Mesothelial cell of epicardium (in vitro differentiated cells): ENCODE results near the gene DIAPH3. TPM values are rescaled to one million over a fixed set of nuclear protein-coding genes. Genes with fewer than 3 reads are reported as not detected.
A peak's percentile ranks its signal among the peaks of the same experiment; 100 is the strongest.

ENCODE experiments used
- DNase-seq, 2 experiments: peaks; one replicate each; pipeline ENCODE4 v3.0.0; 2021; ENCODE audit warnings: low spot score in 2 of 2; ENCODE audit not compliant: unreplicated experiment in 2 of 2
- H3K27ac Mint-ChIP-seq: 2 replicates; pipeline ENCODE4 v1.8.0; 2021; ENCODE audit warnings: mixed read lengths
- H3K27me3 Mint-ChIP-seq: 2 replicates; pipeline ENCODE4 v1.8.0; 2021; ENCODE audit warnings: low read depth, mixed read lengths
- H3K36me3 Mint-ChIP-seq: 2 replicates; pipeline ENCODE4 v1.8.0; 2021; ENCODE audit warnings: mixed read lengths
- H3K4me1 Mint-ChIP-seq: 2 replicates; pipeline ENCODE4 v1.8.0; 2021; ENCODE audit warnings: mixed read lengths
- H3K4me3 Mint-ChIP-seq: 2 replicates; pipeline ENCODE4 v1.8.0; 2021; ENCODE audit warnings: mild to moderate bottlenecking, moderate library complexity, mixed read lengths
- H3K9me3 Mint-ChIP-seq: 2 replicates; pipeline ENCODE4 v1.8.0; 2021; ENCODE audit warnings: mixed read lengths
- CTCF ChIP-seq: fragments of 200-600 bp; sonication (generic); IDR thresholded peaks from one replicate; pipeline ENCODE4 v1.5.0; 2021; ENCODE audit warnings: antibody characterized with exemption; ENCODE audit not compliant: unreplicated experiment
- total RNA-seq: library from RNA; stranded (reverse); gene quantifications from 3 replicates; pipeline ENCODE4 v1.2.1, GENCODE V29; 2021

The DIAPH3 gene
- total RNA-seq, 1 donor from 2014 or later, result 16.8 TPM

- no peak for TF ChIP-seq CTCF
- H3K4me3 Mint-ChIP-seq, result no peak overlapping the region
Measured at GRCh38 chr13:60138674-60139073, 25.1 kb downstream of the DIAPH3 start.

GRCh38 chr13:60137911-60138560 is 25.7 kb downstream of the DIAPH3 start:
- Mint-ChIP-seq H3K27ac (peak overlapping the region; percentile 82), H3K9me3 (peaks cover 5% of the 10 kb centered on the region), H3K4me3 (no peak overlapping the region), H3K36me3 (no peaks in the 10 kb centered on the region), H3K27me3 (no peaks in the 10 kb centered on the region), H3K4me1 (peaks cover 20% of the 10 kb centered on the region)
- no peak for TF ChIP-seq CTCF
- DNase-seq, result no peak

More at GRCh38 chr13:60138674-60139073, 25.1 kb downstream of the DIAPH3 start:
- H3K27me3 Mint-ChIP-seq, result no peaks in the 10 kb centered on the region
- peak overlapping the region; percentile 82 for H3K27ac Mint-ChIP-seq
- no peak for DNase-seq
- peaks cover 5% of the 10 kb centered on the region for H3K9me3 Mint-ChIP-seq
- no peaks in the 10 kb centered on the region for H3K36me3 Mint-ChIP-seq
- H3K4me1 Mint-ChIP-seq, result peaks cover 20% of the 10 kb centered on the region

GRCh38 chr13:60135344-60135743 is 28.4 kb downstream of the DIAPH3 start:
- Mint-ChIP-seq H3K36me3 (no peaks in the 10 kb centered on the region), H3K9me3 (peaks cover 5% of the 10 kb centered on the region), H3K4me3 (no peak overlapping the region)

GRCh38 chr13:60134376-60134775 is 29.4 kb downstream of the DIAPH3 start:
- Mint-ChIP-seq H3K4me3 (no peak overlapping the region), H3K4me1 (peaks cover 16% of the 10 kb centered on the region), H3K36me3 (no peaks in the 10 kb centered on the region), H3K27me3 (no peaks in the 10 kb centered on the region), H3K9me3 (peaks cover 5% of the 10 kb centered on the region), H3K27ac (no peak overlapping the region)
- TF ChIP-seq CTCF, result no peak
- DNase-seq, result no peak

More at GRCh38 chr13:60135344-60135743, 28.4 kb downstream of the DIAPH3 start:
- DNase-seq, result no peak
- no peak for TF ChIP-seq CTCF
- peak overlapping the region; percentile 6 for H3K27ac Mint-ChIP-seq
- no peaks in the 10 kb centered on the region for H3K27me3 Mint-ChIP-seq
- H3K4me1 Mint-ChIP-seq, result peaks cover 16% of the 10 kb centered on the region

- H3K36me3 Mint-ChIP-seq, result peaks cover 29% of the 10 kb centered on the region
- no peak for TF ChIP-seq CTCF
Measured at GRCh38 chr13:60121337-60121687, 42.4 kb downstream of the DIAPH3 start.

More at GRCh38 chr13:60121337-60121687, 42.4 kb downstream of the DIAPH3 start:
- Mint-ChIP-seq H3K4me3 (no peak overlapping the region), H3K27me3 (no peaks in the 10 kb centered on the region), H3K9me3 (peaks cover 23% of the 10 kb centered on the region), H3K27ac (no peak overlapping the region), H3K4me1 (no peaks in the 10 kb centered on the region)
- no peak for DNase-seq
